ENCODE results near the gene SIRPA.

The SIRPA gene

DNA sequence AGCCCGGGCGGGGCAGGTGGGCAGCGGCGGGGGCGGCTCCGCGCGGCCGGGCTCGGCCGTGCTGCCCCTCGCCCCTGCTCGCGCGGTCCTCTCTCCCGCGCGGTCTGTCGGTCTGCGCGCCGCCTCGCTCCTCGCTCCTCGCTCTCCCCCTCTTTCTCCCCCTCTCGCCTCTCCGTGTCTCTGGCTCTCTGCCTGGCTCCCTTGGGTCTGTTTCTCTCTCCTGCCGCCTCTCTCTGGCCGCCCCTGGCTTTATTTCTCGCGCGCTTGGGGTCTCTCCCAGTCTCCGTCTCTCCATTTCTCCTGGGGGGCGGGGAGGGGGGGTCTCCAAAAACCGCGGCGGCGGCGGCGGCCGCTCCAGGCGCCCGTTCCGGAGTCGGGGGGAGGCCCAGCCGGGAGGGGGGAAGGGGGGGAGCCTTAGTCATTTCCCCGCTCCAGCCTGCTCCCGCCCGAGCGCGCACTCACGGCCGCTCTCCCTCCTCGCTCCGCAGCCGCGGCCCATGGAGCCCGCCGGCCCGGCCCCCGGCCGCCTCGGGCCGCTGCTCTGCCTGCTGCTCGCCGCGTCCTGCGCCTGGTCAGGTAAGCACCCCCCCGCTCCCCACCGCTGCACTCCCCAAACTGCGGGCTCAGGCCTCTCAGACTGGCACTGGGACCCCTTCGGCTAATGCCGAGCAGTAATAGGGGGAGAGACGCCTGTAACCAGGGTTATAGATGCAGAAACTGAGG is at the start of gene SIRPA:
Gene SIRPA, plus strand, starts transcription at position 457 of the 723 bp plus-strand sequence. Its CDS starts 41 bp downstream, at position 498.
- FAIRE-seq: no peak
- peak; percentile 65 for DNase-seq (ENCODE audit: insufficient read length, low spot score)

DNA sequence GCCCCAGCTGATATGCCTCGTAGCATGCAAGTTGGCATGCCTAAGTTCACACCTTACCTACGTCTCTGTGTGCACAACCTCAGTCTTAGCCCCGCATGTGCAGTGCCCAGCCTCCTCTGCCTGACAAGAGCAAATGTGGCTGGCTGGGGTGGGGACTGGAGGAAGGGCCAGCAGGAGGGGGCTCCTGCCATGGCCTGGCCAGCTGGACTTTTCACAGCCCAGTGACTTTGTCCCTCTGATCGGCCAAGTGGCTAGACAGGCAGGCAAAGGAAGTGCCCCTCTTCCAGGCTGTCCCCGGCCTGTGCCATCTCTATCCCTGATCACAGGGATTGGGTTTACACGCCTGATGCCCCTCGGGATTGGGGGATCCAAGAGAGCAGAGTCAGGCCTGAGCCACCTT is 49.5 kb upstream of the SIRPA start:
- DNase-seq (ENCODE audit: insufficient read length, low spot score): no peak
- no peak for FAIRE-seq

DNA sequence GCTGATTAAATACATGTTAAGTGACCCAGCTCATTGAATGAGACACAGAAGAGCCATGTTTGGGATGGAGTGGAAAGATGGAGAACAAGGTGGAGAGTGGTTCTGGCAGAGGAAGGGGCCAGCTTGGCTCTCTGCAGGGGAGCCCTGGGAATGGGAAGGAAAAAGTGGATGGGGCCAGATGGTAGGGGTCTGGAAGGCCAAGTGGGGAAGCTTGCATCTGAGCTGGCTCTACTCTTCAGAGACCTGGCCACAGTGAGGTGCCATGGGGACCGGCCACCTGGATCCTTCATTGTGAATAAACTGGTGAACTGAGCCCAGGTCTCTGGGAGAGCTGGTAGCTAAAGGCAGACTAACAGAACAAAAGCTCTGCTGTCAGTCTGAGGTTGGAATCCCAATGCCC is 48.9 kb upstream of the SIRPA start:
- DNase-seq (ENCODE audit: insufficient read length, low spot score): no peak
- no peak for FAIRE-seq

DNA sequence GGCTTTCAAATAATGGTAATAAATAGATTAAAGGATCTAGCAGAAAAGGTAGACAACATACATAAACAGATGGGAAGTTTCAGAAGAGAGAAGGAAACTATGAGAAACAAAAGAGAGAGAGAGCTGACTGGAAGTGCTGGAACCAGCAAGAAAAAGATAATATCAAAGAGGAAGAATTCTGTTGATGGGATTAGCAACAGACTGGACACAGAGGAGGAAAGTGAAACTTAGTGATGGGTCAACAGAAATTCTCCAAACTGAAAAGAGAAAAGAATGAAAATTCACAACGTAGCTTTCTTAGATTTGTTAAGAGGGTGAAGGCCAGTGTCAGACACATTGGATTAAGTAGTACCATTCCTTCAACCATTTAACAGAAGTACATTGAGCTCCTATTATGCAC is 48.3 kb upstream of the SIRPA start:
- FAIRE-seq (no peak), DNase-seq (ENCODE audit: insufficient read length, low spot score) (no peak)

DNA sequence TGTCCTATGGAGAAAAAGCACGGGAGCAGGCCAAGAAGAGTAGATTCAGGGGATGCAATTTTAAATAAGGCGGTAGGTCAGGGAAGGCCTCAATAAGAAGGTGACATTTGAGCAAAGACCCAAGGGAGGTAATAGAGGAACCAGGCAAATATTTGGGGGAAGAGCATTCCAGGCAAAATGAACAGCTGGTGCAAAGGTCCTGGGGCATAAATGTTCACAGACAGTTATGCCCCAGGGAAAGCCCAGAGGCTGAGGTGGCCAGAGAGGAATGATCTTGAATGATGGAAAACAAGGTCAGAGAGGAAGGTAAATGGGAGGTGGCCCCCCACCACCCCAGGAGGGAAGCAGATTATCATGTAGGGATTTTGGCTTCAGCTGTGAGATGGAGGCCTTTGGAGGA is 47.4 kb upstream of the SIRPA start:
- FAIRE-seq (no peak), DNase-seq (ENCODE audit: insufficient read length, low spot score) (no peak)

DNA sequence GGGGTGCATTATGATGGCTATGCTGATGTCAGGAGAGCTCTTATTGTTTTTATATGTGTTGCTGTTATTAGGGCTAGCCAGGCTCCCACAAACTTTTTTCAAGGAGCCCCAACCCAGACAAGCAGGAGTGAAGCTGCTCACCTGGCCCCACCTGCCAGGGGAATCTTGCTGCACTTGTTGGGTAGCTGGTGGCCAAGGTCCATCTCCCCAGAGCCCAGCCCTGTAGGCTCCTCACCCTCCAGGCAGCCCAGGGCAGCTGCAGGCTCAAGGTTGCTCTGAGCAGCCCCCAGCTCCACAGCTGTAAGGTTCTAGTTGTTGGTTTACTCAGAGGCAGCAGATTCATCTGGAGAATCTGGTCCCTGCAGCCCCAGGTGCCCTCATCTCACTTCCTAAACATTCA is 46.8 kb upstream of the SIRPA start:
- no peak for FAIRE-seq

DNA sequence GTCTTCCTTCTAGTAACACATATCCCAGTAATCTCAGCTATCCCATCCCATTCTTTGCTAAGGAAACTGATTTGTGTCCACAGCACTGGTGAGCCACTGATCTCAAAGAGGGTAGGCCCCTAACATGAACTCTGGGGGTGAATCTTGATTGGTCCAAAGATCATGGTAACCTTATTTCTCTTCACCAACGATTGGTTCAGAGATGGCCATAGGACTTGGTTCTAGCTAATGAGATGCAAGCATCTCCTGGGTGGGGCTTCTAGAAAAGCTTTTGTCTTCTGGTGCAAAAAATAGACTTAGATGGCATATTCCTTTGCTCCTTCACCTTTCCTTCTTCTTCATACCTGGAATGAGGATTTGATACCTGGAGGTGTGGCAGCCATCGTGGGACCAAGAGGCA is 43.8 kb upstream of the SIRPA start:
- no peak for DNase-seq (ENCODE audit: insufficient read length, low spot score)
- no peak for FAIRE-seq

More for the DNA sequence above, 46.8 kb upstream of the SIRPA start:
- no peak for DNase-seq (ENCODE audit: insufficient read length, low spot score)

DNA sequence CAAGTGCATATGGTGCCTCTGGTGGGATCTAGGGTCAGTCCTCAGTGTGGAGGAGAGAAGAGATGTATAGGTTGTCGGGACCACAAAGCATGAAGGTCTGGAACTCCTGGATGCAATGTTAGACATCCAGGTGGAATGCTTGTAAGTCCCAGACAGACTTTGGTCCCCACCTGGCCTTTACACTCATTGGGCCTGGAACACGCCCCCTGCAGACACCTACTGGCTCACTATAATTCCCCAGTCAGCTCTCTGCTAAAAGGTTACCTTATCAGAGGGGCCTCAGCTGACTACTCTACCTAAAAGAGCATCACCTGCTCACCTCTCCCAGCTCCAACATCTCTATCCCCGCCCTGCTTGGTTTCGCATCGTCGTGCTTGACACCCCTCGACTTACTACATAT is 41.7 kb upstream of the SIRPA start:
- no peak for DNase-seq (ENCODE audit: insufficient read length, low spot score)
- FAIRE-seq: no peak

DNA sequence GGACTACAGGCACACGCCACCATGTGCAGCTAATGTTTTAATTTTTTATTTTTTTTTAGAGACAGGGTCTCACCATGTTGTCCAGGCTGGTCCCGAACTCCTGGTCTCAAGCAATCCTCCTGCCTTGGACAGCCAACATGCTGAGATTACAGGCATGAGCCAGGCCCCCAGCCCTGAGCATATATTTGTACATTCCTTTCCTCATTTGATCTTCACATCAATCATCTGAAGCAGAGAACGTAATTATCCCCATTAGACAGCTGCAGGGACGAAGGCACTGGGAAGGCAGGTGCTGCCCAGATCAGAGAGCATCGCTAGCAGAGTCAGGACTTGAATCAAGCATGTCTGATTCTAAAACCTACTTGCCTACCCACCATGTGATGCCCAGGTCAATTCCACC is 41.0 kb upstream of the SIRPA start:
- no peak for DNase-seq (ENCODE audit: insufficient read length, low spot score)
- no peak for FAIRE-seq

DNA sequence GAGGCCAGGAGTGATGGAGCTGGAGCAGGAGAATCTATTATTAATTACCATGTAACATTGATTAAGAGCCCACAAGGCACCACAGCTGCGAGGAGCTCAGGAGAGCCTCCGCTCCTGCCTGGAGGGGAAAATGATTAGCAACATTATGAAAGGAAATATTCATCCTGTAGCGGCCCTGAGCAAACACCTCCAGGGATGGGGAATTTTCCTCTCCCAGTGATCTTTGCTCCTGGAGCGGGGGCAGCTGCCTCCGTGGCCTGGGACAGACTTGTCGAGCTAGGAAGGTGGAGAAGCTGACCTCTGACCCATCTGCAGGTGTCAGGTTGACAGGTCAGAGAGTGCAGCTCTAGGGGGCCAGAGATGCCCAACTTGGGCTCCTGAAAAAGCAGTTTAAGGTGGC is 40.1 kb upstream of the SIRPA start:
- DNase-seq (ENCODE audit: insufficient read length, low spot score) (no peak), FAIRE-seq (no peak)

DNA sequence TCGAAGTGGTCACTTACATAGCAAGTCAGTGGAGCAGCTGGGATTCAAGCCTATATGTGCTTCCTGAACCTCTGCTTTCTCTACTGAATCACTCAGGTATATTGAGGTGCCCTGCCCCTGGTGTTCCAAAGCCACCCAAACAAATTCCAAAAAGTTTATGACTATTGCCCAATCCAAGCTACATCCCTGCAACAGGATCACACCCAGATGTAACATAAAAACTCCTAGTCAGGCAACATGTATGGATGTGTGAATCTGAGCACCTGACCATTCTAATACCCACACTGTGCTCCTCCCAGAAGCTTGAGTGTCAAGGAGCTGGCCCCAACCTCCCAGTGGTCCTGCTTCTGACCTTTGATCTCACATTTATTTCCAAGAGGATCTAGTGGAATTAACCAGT is 39.5 kb upstream of the SIRPA start:
- DNase-seq (ENCODE audit: insufficient read length, low spot score) (no peak), FAIRE-seq (no peak)

DNA sequence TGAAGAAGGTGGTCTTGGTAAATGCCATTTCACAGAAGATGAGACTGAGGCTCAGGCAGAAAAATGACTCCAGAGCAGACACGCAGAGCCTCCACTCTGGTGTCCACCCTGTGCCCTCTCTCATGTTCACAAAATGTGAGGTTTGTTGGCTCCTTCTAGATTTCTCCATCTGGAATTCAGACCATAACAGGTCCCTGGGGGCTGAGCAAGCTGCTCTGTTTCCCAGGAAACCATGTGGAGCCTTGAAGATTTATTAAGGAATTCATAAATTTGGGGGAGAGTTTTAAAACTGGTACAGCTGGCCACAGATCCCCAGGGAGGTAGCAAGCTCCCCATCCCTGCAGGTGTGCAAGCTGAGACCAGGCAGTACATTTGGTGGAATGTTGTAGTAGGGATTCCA is 38.8 kb upstream of the SIRPA start:
- DNase-seq (ENCODE audit: insufficient read length, low spot score) (no peak), FAIRE-seq (no peak)

DNA sequence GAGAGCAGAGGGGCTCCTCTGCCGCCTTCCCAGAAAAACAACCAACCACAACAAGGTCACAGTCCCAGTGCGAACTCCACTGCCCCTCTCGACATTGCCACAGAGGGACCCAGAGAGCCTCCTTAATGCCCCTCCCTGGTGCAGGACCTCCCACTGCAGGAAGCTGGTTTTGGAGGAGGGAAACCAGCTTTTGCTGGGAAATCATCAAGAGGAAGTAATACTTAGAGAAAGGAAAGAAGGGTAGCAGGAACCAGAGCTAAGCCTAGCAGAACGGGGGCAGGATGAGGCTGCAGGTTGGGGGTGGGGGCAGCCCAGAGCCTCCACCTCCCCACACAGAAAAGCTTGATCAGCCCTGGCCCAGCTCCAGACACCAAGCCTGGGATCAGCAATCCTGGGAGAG is 37.7 kb upstream of the SIRPA start:
- DNase-seq (ENCODE audit: insufficient read length, low spot score): no peak
- no peak for FAIRE-seq

DNA sequence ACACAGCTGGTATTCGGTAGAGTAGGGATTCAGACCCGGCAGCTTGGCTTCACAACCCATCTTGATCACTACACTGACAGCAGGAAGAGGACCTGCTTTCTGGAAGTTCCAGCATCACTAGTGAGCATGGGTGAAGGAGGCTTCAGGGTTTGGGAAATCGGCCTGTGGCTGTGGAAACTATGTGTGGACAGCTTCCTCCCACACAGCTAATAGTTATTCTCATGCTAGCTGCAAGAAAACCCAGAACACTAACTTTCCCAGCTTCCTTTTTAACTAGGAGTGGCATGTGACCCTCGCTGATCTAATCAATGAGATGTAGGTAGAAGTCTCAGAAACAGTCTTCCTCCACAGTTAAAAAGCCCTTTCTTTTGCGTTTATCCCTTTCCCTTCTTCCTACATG is 36.3 kb upstream of the SIRPA start:
- DNase-seq (ENCODE audit: insufficient read length, low spot score): no peak
- no peak for FAIRE-seq

DNA sequence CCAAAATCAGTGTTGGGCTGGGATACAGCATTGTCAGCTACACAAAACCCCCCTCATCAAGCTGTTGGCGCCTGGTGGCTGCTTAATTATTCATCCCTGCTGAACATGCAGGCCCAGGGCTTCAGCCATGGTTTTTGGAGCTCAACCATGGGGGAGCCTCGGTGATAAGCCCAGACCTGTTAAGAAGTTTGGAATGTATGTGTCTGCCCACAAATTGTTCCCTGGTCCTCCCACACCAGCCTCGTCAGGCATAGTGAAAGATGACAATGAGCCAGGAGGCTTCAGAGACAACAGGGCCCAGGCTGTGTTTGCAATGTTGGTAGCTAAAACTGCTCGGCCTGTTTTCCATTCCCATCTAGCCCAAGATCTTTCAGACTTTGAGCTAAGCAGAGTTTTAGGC is 34.8 kb upstream of the SIRPA start:
- DNase-seq (ENCODE audit: insufficient read length, low spot score) (no peak), FAIRE-seq (no peak)

DNA sequence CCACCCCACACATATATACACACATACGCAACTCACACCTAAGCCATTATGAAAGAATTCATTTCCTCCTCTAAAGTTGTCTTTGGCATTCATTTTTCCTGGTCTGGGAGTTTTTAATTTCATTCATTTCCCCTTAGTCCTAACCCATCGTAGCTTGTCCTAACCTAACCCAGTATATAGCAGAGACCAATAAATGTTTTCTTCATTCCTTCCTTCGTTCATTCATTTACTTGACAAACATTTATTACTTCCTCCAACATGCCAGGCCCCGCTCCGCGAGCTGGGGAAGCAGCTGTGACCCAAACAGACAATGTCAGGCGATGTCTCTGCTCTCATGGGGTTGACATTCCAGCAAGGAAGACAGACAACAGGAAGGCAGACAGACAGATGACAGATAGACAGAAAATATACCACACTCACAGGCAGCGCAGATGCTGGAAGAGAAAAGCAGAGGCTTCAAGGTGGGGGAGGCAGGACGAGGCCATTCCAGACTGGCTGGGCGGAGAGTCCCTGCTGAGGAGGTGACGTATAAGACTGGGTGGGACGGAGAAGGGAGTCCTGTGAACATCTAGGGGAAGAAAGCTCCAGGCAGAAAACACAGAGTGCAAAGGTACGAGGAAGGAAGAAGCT is 33.7 kb upstream of the SIRPA start:
- DNase-seq (ENCODE audit: insufficient read length, low spot score): no peak
- no peak for FAIRE-seq

DNA sequence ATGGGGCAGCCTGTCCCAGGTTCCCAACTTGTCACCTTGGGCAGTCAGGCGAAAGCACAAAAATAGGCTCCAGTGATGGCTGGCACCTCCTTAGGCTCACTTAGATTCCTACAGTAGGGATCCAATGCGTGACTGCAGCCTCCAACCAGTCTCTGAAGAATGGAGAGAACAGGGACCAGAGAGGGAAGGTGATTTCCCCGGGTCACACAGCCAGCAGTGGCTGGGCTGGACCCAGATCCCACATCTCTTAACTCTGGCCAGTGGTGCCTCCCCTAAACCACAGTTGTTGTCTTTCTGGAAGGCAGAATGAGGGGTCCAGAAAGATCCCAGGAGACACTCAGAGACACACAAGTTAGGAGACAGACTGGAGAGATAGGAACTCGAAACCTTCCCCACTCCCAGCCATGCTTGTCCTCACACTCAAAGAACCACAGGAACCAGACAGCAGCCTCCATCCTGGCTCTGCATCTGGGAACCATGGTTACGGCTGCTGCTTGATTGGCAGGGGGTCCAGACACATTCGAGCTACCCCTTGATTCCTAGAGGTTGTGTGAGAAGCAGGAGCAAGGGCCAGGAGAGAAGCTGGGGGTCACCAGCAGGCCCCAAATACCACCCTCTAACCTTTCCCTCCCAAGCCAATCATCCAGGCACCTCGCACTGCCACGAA is 33.1 kb upstream of the SIRPA start:
- no peak for FAIRE-seq

DNA sequence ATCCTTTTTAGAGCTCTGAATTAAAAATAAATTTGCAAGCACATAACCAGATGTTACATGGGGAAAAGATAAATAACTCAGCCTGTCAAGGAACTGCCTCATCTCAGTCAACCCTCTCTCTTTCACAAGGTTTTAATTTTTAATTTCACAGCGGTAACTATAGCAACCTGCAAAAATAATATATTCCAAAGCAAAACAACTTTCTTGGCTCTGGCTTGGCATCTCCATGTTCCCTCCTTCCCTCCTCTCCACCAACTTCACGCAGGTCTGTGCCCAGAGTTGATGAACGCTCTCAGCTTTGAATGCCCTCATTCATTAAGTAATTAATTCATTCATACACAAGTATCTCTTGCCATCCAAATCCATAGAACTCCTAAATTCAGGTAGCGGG is 32.5 kb upstream of the SIRPA start:
- no peak for DNase-seq (ENCODE audit: insufficient read length, low spot score)
- no peak for FAIRE-seq

More for the DNA sequence above, 33.1 kb upstream of the SIRPA start:
- DNase-seq (ENCODE audit: insufficient read length, low spot score): no peak

DNA sequence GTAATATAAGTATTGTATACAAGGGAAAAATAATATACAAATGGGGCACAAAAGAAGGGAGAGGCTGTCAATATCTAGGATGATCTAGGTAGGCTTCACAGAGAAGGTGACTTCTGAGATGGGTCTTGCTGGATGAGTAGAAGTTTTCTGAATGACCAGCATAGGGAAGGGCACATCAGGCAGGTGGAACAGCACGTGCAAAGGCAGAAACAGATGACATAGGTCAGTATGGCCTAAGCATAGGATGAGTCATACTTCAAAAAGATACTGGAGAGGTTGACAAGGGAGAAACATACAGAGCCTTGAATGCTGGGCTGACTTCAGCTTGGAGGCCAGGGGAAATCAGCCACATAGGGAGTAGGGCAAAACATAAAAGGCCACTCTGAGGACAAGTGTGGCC is 31.9 kb upstream of the SIRPA start:
- FAIRE-seq (no peak), DNase-seq (ENCODE audit: insufficient read length, low spot score) (no peak)

DNA sequence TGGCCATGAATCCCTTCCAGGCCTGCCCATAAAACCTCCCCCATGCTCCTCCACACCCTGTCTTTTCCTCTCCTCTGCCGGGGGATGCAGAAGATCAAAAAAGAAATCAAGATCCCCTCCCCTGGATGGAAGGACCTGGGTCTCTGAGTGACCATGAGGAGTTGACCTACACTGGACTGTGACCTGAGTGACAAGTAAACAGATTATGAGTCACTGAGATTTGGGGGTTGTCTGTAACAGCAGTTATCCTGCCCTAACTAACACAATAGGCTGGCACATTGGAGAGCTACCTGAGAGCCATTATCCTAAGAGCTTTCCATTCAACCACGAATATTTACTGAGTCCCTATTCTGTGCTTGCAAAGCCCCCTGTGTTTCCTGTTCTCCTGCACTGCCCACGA is 28.4 kb upstream of the SIRPA start:
- FAIRE-seq: no peak
- DNase-seq (ENCODE audit: insufficient read length, low spot score): no peak

DNA sequence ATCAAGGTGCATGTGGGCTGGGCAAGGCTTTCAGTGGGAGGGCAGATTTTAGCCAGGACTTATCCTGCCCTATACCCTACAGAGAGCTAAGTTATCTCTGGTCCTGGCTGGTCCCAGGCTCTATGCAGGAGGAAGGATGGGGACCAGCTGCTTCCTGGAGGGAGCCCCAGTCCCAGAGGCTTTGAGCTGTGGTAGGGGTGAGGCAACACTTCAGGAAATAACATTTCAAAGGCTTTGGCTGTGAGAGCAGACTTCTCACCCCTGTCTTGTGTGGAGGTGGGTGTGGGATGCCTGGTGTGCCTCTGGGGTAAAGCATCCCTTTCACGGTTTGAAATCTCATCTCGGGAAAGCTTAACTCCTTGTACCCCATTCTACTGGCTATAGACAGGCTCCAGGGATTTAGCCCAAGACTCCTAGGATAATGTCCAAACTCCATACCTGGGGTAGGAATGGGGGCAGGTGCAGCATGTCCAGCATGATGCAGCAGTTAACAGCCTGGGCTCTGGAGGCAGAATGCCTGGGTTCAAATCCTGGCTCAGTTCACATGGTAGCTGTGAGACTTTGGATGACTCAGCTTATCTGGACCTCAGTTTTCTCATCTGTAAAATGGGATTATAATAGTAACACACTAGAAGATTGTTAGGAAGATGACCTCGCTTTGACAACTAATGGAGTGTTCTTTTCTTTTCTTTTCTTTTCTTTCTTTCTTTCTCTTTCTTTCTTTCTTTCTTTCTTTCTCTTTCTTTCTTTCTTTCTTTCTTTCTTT is 27.5 kb upstream of the SIRPA start:
- FAIRE-seq: no peak
- no peak for DNase-seq (ENCODE audit: insufficient read length, low spot score)

All from GM19239 (cell line).